ENCODE data around the gene SYCP2L. TPM values are rescaled to one million over a fixed set of nuclear protein-coding genes. Genes with fewer than 3 reads are reported as not detected.

SYCP2L gene
- total and polyA plus RNA-seq, 2 experiments from 2014 or later, result 10.5 to 11.0 TPM

GRCh38 chr6:10960171-10960570, 73.3 kb downstream of the SYCP2L start:
- ATAC-seq (no peak), DNase-seq (ENCODE audit: low spot score) (no peak)
- H3K27me3 ChIP-seq (ENCODE audit: insufficient read depth), result peaks cover 53% of the 10 kb centered on the region
- H2AFZ ChIP-seq, result no peak overlapping the region
- H3K9me2 ChIP-seq (ENCODE audit: insufficient read depth), result no peaks in the 10 kb centered on the region
- peaks cover 1% of the 10 kb centered on the region; the same call in 2 of the 3 replicates for H3K9me3 Mint-ChIP-seq
- TF ChIP-seq, protein P1, sequence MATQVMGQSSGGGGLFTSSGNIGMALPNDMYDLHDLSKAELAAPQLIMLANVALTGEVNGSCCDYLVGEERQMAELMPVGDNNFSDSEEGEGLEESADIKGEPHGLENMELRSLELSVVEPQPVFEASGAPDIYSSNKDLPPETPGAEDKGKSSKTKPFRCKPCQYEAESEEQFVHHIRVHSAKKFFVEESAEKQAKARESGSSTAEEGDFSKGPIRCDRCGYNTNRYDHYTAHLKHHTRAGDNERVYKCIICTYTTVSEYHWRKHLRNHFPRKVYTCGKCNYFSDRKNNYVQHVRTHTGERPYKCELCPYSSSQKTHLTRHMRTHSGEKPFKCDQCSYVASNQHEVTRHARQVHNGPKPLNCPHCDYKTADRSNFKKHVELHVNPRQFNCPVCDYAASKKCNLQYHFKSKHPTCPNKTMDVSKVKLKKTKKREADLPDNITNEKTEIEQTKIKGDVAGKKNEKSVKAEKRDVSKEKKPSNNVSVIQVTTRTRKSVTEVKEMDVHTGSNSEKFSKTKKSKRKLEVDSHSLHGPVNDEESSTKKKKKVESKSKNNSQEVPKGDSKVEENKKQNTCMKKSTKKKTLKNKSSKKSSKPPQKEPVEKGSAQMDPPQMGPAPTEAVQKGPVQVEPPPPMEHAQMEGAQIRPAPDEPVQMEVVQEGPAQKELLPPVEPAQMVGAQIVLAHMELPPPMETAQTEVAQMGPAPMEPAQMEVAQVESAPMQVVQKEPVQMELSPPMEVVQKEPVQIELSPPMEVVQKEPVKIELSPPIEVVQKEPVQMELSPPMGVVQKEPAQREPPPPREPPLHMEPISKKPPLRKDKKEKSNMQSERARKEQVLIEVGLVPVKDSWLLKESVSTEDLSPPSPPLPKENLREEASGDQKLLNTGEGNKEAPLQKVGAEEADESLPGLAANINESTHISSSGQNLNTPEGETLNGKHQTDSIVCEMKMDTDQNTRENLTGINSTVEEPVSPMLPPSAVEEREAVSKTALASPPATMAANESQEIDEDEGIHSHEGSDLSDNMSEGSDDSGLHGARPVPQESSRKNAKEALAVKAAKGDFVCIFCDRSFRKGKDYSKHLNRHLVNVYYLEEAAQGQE (IDR thresholded peaks at IDR 0.05; ENCODE audit: unreplicated experiment), result no peak
- TF ChIP-seq POLR2AphosphoS5 (IDR thresholded peaks at IDR 0.05; ENCODE audit: low read depth), result no peak
- TF ChIP-seq STAT1 (IDR thresholded peaks at IDR 0.05; ENCODE audit: unreplicated experiment), result no peak
- TF ChIP-seq EZH2 (IDR thresholded peaks at IDR 0.05; ENCODE audit: low read depth, unreplicated experiment), result no peak
- TF ChIP-seq, protein P2, sequence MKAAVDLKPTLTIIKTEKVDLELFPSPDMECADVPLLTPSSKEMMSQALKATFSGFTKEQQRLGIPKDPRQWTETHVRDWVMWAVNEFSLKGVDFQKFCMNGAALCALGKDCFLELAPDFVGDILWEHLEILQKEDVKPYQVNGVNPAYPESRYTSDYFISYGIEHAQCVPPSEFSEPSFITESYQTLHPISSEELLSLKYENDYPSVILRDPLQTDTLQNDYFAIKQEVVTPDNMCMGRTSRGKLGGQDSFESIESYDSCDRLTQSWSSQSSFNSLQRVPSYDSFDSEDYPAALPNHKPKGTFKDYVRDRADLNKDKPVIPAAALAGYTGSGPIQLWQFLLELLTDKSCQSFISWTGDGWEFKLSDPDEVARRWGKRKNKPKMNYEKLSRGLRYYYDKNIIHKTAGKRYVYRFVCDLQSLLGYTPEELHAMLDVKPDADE (IDR thresholded peaks at IDR 0.05), result no peak
- TF ChIP-seq CREB1 (CRISPR knock-in tag; IDR thresholded peaks at IDR 0.05; ENCODE audit: low read depth), result no peak
- no peak overlapping the region for H3K27ac Mint-ChIP-seq
- H4K20me1 ChIP-seq (replicated peaks; ENCODE audit: insufficient read depth), result no peaks in the 10 kb centered on the region
- H3K4me3 ChIP-seq, result no peak overlapping the region
- no peak overlapping the region for H3K4me2 ChIP-seq
- 0 out of 2 replicates have a peak, but pooled peaks cover 4% of the 10 kb centered on the region for H3F3A ChIP-seq (replicated peaks; ENCODE audit: low read depth)
- H3K4me1 Mint-ChIP-seq, result peaks cover 8% of the 10 kb centered on the region
- peaks cover 9% of the 10 kb centered on the region; the same call in 2 of the 3 replicates for H3K36me3 Mint-ChIP-seq (ENCODE audit: low read depth)
- H3K36me3 ChIP-seq (ENCODE audit: insufficient read depth), result peaks cover 3% of the 10 kb centered on the region; the same call in 1 of the 2 replicates
- H3K4me3 Mint-ChIP-seq, result no peak overlapping the region
- H3K79me2 ChIP-seq (replicated peaks; ENCODE audit: insufficient read depth), result no peaks in the 10 kb centered on the region
- H3K27me3 Mint-ChIP-seq (ENCODE audit: insufficient read depth, low read depth, poor library complexity), result peaks cover 35% of the 10 kb centered on the region
- H3K27ac ChIP-seq (ENCODE audit: low read depth), result no peak overlapping the region
- 0 out of 2 replicates have a peak, but pooled peaks cover 12% of the 10 kb centered on the region for H3K4me1 ChIP-seq (ENCODE audit: insufficient read depth)

GRCh38 chr6:10961837-10962236, 75.0 kb downstream of the SYCP2L start:
- ATAC-seq, result peak; percentile 60; the same call in 2 of the 3 replicates
- H3K27ac ChIP-seq (ENCODE audit: low read depth), result no peak overlapping the region
- H3K36me3 Mint-ChIP-seq (ENCODE audit: low read depth), result peaks cover 21% of the 10 kb centered on the region; the same call in 2 of the 3 replicates
- no peak overlapping the region for H3K27ac Mint-ChIP-seq
- H3K79me2 ChIP-seq (replicated peaks; ENCODE audit: insufficient read depth), result no peaks in the 10 kb centered on the region
- peaks cover 8% of the 10 kb centered on the region for H3K4me1 Mint-ChIP-seq
- no peak overlapping the region for H2AFZ ChIP-seq
- 0 out of 2 replicates have a peak, but pooled peaks cover 12% of the 10 kb centered on the region for H3K4me1 ChIP-seq (ENCODE audit: insufficient read depth)
- H4K20me1 ChIP-seq (replicated peaks; ENCODE audit: insufficient read depth), result no peaks in the 10 kb centered on the region
- peak; percentile 34 for DNase-seq (ENCODE audit: low spot score)
- H3K36me3 ChIP-seq (ENCODE audit: insufficient read depth), result peaks cover 3% of the 10 kb centered on the region; the same call in 1 of the 2 replicates
- H3K9me3 Mint-ChIP-seq, result peaks cover 6% of the 10 kb centered on the region; the same call in 2 of the 3 replicates
- no peak overlapping the region for H3K4me2 ChIP-seq
- H3K4me3 Mint-ChIP-seq, result no peak overlapping the region
- no peak overlapping the region for H3K4me3 ChIP-seq
- peaks cover 36% of the 10 kb centered on the region for H3K27me3 Mint-ChIP-seq (ENCODE audit: insufficient read depth, low read depth, poor library complexity)
- TF ChIP-seq, protein P3, sequence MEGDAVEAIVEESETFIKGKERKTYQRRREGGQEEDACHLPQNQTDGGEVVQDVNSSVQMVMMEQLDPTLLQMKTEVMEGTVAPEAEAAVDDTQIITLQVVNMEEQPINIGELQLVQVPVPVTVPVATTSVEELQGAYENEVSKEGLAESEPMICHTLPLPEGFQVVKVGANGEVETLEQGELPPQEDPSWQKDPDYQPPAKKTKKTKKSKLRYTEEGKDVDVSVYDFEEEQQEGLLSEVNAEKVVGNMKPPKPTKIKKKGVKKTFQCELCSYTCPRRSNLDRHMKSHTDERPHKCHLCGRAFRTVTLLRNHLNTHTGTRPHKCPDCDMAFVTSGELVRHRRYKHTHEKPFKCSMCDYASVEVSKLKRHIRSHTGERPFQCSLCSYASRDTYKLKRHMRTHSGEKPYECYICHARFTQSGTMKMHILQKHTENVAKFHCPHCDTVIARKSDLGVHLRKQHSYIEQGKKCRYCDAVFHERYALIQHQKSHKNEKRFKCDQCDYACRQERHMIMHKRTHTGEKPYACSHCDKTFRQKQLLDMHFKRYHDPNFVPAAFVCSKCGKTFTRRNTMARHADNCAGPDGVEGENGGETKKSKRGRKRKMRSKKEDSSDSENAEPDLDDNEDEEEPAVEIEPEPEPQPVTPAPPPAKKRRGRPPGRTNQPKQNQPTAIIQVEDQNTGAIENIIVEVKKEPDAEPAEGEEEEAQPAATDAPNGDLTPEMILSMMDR (conservative IDR thresholded peaks at IDR 0.05; ENCODE audit: low read depth in 2 of 2), result 0 out of 4 replicates have a peak, but pooled peaks have one; percentile 7 to 23
- TF ChIP-seq, protein P1 (IDR thresholded peaks at IDR 0.05; ENCODE audit: unreplicated experiment), result no peak
- no peak for TF ChIP-seq JUNB (IDR thresholded peaks at IDR 0.05; ENCODE audit: unreplicated experiment)
- no peak for TF ChIP-seq STAT1 (IDR thresholded peaks at IDR 0.05; ENCODE audit: unreplicated experiment)
- peaks cover 59% of the 10 kb centered on the region for H3K27me3 ChIP-seq (ENCODE audit: insufficient read depth)
- no peaks in the 10 kb centered on the region for H3K9me2 ChIP-seq (ENCODE audit: insufficient read depth)
- H3F3A ChIP-seq (replicated peaks; ENCODE audit: low read depth), result 0 out of 2 replicates have a peak, but pooled peaks cover 4% of the 10 kb centered on the region
